ENCODE data around the gene HAL. TPM values are rescaled to one million over a fixed set of nuclear protein-coding genes. Genes with fewer than 3 reads are reported as not detected.

HAL gene
- total and polyA plus RNA-seq, 2 of the 13 experiments (the other 11 are each of a cell fraction or from before 2014, with no cell fraction given), result 0.89 to 37.8 TPM

GRCh38 chr12:95949477-95950206 is 46.5 kb downstream of the HAL start (continued):
- no peak for TF ChIP-seq ZBTB37 (CRISPR knock-in tag; IDR thresholded peaks at IDR 0.05)
- peak; percentile 90 for TF ChIP-seq PAXIP1 (CRISPR knock-in tag; conservative IDR thresholded peaks at IDR 0.05)
- no peak for TF ChIP-seq ZFP36L1 (CRISPR knock-in tag; IDR thresholded peaks at IDR 0.05)
- no peak for TF ChIP-seq BORCS8-MEF2B (CRISPR knock-in tag; IDR thresholded peaks at IDR 0.05)
- TF ChIP-seq RFXANK (CRISPR knock-in tag; IDR thresholded peaks at IDR 0.05), result no peak
- TF ChIP-seq CEBPZ (IDR thresholded peaks at IDR 0.05; ENCODE audit: low read length), result no peak
- TF ChIP-seq PHF21A (CRISPR knock-in tag; IDR thresholded peaks at IDR 0.05), result peak; percentile 83
- no peak for TF ChIP-seq JUNB (CRISPR knock-in tag; IDR thresholded peaks at IDR 0.05; ENCODE audit: borderline replicate concordance)
- no peak for TF ChIP-seq SSRP1 (CRISPR knock-in tag; IDR thresholded peaks at IDR 0.05)
- TF ChIP-seq THAP8 (CRISPR knock-in tag; IDR thresholded peaks at IDR 0.05; ENCODE audit: borderline replicate concordance), result no peak
- peak; percentile 38; the same call in 1 of the 2 replicates for TF ChIP-seq JUN (CRISPR knock-in tag; IDR thresholded peaks at IDR 0.05)
- TF ChIP-seq PRDM10 (CRISPR knock-in tag; IDR thresholded peaks at IDR 0.05; ENCODE audit: low read depth), result no peak
- TF ChIP-seq TRIM24 (CRISPR knock-in tag; IDR thresholded peaks at IDR 0.05), result no peak
- TF ChIP-seq ATF1 (CRISPR knock-in tag; IDR thresholded peaks at IDR 0.05), result peak; percentile 30; the same call in 1 of the 2 replicates
- TF ChIP-seq SMAD9 (CRISPR knock-in tag; IDR thresholded peaks at IDR 0.05), result no peak
- TF ChIP-seq ZIK1 (CRISPR knock-in tag; IDR thresholded peaks at IDR 0.05; ENCODE audit: borderline replicate concordance, low read depth), result no peak
